Upper lobe of right lung (tissue), 1 donor: ENCODE results near the gene TRIM47. TPM values are rescaled to one million over a fixed set of nuclear protein-coding genes. Genes with fewer than 3 reads are reported as not detected.

Experiments used
- ATAC-seq: fragments of 200-7000 bp; cut with Tn5 transposase; one replicate; pipeline ENCODE4 v1.9.1; 2020; ENCODE audit warnings: mild to moderate bottlenecking, moderate library complexity
- DNase-seq: peaks from one replicate; pipeline ENCODE4 v3.0.0-alpha.2; 2020
- H3K27ac ChIP-seq: fragments of 200-600 bp; one replicate; pipeline ENCODE4 v1.8.0; 2022
- H3K27me3 ChIP-seq: fragments of 200-600 bp; one replicate; pipeline ENCODE4 v1.8.0; 2022; ENCODE audit warnings: mild to moderate bottlenecking
- H3K36me3 ChIP-seq: fragments of 200-600 bp; one replicate; pipeline ENCODE4 v1.8.0; 2022
- H3K4me1 ChIP-seq: fragments of 200-600 bp; one replicate; pipeline ENCODE4 v1.8.0; 2022
- H3K4me3 ChIP-seq: fragments of 200-600 bp; one replicate; pipeline ENCODE4 v1.8.0; 2022; ENCODE audit warnings: mild to moderate bottlenecking
- H3K9me3 ChIP-seq: fragments of 200-600 bp; one replicate; pipeline ENCODE4 v1.8.0; 2022
- intact Hi-C: fragments of 100-400 bp; cut with DNase I; formaldehyde crosslinking; loops from one replicate; pipeline ENCODE4 v1.11.0; 2022
- total RNA-seq: library from RNA; stranded (reverse); fragmentation: NEBNext Ultra II Directional; extraction: Animal tissue kit (Norgen Biotek cat#: 25700); gene quantifications from one replicate; pipeline ENCODE4 v1.2.1, GENCODE V29; 2021
- TF ChIP-seq, protein P1 (sequence below): fragments of 200-600 bp; IDR thresholded peaks from one replicate; pipeline ENCODE4 v1.8.0; 2022; ENCODE audit warnings: antibody characterized with exemption
- donor health status: DM: no; HTN: yes; CAD: no; lungs with severe emphysema.

Gene TRIM47
- total RNA-seq, 1 donor from 2014 or later = 31.0 TPM

DNA sequence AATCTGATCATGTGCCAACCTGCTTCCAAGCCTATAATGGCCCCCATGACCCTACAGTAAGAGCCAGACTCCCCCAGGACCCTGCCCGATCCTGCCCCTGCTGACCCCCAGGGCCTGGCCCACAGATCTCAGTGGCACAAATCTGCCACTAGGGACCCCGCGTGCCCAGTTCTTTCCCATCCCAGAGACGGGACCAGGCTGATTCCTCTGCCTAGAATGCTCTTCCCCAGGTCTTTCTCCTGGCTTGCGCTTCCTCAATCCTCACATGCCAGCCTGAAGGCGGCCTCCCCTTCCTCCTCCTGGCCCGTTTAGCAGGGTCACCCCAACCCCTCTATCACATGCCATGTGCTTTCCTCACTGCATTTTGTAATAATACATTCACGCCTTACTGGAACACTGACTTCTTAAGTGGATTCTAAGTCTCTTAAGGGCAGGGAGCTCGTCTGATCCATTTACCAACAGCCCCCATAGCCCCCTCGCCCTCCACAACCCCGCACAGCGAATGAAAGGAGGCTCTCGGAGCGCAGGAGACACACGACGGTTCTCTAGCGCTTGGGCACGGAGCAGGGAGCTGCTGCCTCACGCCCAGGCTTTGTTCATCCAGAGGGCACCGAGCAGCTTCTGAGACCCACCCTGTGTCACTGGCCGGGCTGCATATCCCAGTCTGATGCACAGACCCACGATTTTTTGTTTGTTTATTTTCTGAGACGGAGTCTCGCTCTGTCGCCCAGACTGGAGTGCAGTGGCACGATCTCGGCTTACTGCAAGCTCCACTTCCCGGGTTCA is 17.2 kb upstream of the TRIM47 start:
- Histone ChIP-seq H3K4me3 (peak overlapping the region; percentile 77), H3K36me3 (peaks cover 44% of the 10 kb centered on the region), H3K27ac (peak overlapping the region; percentile 95), H3K9me3 (no peaks in the 10 kb centered on the region), H3K4me1 (peaks cover 13% of the 10 kb centered on the region), H3K27me3 (no peaks in the 10 kb centered on the region)
- intact Hi-C loops = no loop called here
- peak; percentile 69 for DNase-seq
- TF ChIP-seq, protein P1, sequence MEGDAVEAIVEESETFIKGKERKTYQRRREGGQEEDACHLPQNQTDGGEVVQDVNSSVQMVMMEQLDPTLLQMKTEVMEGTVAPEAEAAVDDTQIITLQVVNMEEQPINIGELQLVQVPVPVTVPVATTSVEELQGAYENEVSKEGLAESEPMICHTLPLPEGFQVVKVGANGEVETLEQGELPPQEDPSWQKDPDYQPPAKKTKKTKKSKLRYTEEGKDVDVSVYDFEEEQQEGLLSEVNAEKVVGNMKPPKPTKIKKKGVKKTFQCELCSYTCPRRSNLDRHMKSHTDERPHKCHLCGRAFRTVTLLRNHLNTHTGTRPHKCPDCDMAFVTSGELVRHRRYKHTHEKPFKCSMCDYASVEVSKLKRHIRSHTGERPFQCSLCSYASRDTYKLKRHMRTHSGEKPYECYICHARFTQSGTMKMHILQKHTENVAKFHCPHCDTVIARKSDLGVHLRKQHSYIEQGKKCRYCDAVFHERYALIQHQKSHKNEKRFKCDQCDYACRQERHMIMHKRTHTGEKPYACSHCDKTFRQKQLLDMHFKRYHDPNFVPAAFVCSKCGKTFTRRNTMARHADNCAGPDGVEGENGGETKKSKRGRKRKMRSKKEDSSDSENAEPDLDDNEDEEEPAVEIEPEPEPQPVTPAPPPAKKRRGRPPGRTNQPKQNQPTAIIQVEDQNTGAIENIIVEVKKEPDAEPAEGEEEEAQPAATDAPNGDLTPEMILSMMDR = peak; percentile 32
- ATAC-seq = peak; percentile 1

DNA sequence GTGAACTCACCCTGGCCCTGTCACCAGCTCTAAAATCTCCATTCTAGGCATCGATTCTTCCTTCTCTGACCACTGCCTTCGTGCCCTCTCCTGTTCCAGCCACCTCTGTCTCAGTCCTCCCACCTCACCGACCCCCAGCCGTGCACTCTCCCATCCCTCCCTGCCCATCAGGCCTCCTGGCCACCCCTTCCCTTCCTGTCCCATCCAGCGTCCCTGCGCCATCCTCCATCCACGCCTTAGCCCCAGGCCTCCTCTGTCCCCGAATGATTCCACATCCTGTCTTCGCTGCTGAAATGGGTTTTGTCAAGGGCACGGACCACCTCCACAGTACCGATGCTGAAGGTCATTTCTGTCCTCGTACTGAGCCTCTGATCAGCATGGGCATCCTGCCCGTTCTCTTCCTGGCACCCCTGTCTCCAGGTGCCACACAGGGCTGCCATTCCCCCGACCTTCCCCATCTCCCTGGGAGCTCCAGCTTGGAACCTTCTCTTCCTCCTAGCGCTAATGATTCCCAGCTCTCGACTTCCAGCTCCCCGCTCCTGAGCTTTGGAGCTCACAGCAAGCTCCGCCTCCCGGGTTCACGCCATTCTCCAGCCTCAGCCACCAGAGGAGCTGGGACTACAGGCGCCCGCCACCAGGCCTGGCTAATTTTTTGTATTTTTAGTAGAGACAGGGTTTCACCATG is 15.8 kb upstream of the TRIM47 start:
- H3K36me3 ChIP-seq = peaks cover 45% of the 10 kb centered on the region
- H3K4me3 ChIP-seq = no peak overlapping the region
- no peak overlapping the region for H3K27ac ChIP-seq
- TF ChIP-seq, protein P1 = no peak
- H3K4me1 ChIP-seq = peaks cover 13% of the 10 kb centered on the region
- ATAC-seq (no peak), DNase-seq (peak; percentile 64)
- no peaks in the 10 kb centered on the region for H3K27me3 ChIP-seq
- H3K9me3 ChIP-seq = no peaks in the 10 kb centered on the region
- intact Hi-C loops = no loop called here

DNA sequence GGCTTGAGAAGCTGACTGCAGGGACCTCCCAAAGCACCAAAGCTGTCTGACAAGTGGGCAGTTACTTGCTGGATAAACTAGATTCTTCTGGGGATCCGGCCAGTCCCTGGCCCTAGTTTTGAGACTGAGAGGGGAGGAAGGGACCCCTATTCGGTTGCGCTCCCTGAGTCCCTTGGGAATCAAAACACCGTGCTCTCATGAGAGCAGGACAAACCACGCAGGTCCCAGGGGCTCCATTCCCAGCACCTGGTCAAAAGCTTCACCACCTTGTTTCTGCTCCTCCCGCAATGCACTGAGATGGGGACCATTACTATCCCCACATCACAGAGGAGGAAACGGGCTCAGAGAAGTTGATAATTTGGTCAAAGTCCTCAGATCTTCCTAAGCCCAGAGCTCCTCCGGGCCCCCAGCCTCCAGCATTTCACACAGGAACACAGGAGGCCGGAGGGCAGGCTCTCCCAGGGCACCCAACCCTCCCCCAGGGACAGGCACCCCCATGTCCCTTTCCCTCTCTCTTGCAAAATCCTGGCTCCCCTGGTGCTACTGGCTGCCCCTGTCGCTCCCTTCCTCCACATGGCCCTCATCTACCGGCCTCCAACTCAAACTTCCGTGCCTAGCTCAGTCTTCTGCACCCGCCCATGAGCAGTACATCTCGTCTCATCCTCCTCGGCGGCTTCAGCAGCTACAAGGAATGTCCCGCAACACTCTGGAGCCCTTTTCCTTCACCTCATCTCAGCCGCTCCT is 15.1 kb upstream of the TRIM47 start:
- Histone ChIP-seq H3K4me1 (peaks cover 13% of the 10 kb centered on the region), H3K27me3 (no peaks in the 10 kb centered on the region), H3K36me3 (peaks cover 38% of the 10 kb centered on the region), H3K4me3 (no peak overlapping the region), H3K27ac (no peak overlapping the region), H3K9me3 (no peaks in the 10 kb centered on the region)
- TF ChIP-seq, protein P1 = no peak
- DNase-seq (no peak), ATAC-seq (no peak)
- intact Hi-C loops = no loop called here

DNA sequence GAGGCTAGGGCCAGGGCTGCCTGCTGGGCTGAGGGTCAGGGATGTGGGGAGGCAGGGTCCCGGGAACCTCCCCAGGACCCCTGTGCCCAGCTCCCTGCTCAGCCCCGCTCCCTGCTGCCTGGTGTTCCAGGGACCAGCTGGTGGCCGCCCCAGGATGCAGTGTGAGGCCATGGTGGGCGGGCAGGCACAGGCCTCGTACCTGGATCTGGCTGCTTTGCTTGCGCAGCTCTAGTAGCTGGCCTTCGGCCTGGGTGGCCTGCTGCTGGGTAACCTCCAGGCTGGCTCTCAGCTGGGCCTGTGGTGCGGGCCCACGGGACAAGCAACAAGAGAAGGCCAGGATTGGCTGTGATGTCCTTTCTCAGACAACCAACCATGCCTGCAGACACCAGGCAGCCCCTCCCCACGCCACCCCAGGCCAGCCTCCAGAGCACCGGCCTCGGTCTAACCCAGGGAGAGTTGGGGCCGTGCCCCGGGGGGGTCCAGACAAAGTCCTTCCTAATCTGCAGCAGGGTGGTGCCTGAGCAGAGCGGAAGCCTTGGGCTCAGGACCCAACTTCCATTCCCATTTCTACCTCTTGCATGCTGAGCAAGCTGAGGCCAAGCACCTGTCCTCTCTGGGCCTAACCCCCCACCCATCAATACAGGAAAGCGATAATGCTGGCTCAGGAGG is 14.3 kb upstream of the TRIM47 start:
- TF ChIP-seq, protein P1 = no peak
- ATAC-seq (no peak), DNase-seq (peak; percentile 62)
- Histone ChIP-seq H3K27me3 (no peaks in the 10 kb centered on the region), H3K4me1 (peaks cover 13% of the 10 kb centered on the region), H3K36me3 (peaks cover 30% of the 10 kb centered on the region), H3K4me3 (no peak overlapping the region), H3K9me3 (no peaks in the 10 kb centered on the region), H3K27ac (no peak overlapping the region)
- intact Hi-C loops = no loop called here
